ENCODE results near the gene PCNX1.
"Not testable (repeated sequence)": the region's sequence is repeated elsewhere in the genome, so short reads cannot be mapped to it uniquely, and the experiment has no call there.

DNA sequence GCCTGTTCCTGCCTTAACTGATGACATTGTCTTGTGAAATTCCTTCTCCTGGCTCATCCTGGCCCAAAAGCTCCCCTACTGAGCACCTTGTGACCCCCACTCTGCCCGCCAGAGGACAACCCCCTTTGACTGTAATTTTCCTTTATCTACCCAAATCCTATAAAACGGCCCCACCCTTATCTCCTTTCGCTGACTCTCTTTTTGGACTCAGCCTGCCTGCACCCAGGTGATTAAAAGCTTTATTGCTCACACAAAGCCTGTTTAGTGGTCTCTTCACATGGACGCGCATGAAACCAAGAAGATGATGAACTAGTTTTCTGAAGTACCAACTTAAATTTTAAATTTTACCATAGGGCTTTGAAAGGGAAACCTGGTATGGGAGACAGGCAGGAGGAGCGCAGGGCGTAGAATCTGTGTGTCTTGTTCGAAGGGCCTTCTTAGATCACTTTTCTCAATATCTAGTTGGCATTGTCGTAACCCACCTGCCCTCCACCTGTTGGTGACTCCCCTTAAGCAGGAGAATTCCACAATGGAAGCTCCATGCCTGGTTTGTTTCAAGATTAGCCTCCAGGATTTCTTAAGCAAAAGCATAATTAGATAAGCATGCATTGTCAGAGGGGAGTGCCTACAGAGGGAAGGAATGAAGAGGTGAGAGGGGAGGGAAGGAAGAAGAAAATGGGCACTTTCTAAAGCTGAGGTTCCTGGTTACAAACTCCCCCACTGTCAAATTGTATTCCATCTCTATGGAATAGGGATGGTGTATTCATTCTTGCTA, 222.6 kb downstream of the PCNX1 start:
- TF ChIP-seq, protein P1, sequence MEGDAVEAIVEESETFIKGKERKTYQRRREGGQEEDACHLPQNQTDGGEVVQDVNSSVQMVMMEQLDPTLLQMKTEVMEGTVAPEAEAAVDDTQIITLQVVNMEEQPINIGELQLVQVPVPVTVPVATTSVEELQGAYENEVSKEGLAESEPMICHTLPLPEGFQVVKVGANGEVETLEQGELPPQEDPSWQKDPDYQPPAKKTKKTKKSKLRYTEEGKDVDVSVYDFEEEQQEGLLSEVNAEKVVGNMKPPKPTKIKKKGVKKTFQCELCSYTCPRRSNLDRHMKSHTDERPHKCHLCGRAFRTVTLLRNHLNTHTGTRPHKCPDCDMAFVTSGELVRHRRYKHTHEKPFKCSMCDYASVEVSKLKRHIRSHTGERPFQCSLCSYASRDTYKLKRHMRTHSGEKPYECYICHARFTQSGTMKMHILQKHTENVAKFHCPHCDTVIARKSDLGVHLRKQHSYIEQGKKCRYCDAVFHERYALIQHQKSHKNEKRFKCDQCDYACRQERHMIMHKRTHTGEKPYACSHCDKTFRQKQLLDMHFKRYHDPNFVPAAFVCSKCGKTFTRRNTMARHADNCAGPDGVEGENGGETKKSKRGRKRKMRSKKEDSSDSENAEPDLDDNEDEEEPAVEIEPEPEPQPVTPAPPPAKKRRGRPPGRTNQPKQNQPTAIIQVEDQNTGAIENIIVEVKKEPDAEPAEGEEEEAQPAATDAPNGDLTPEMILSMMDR (IDR thresholded peaks at IDR 0.05; ENCODE audit: poor library complexity): not testable (repeated sequence)
- not testable (repeated sequence) for TF ChIP-seq EZH2 (IDR thresholded peaks at IDR 0.05; ENCODE audit: borderline replicate concordance); EZH2phosphoT487 (IDR thresholded peaks at IDR 0.05; ENCODE audit: low read depth, severe bottlenecking, unreplicated experiment)

Measured in hepatocyte (in vitro differentiated cells).